Thyroid gland (tissue), 4 donors: ENCODE measurements around the gene PKHD1. TPM values are rescaled to one million over a fixed set of nuclear protein-coding genes. Genes with fewer than 3 reads are reported as not detected.

ENCODE experiments used
- DNase-seq, 2 donors: peaks; one replicate each; pipeline ENCODE4 v3.0.0-alpha.2; 2019
- H3K27ac ChIP-seq, 3 donors: fragments of 200-600 bp; sonication (generic); 1 replicate in 2 of 3; 2 replicates in 1 of 3; pipeline ENCODE4 v1.5.1; 2016 to 2019; ENCODE audit warnings: mild to moderate bottlenecking in 1 of 3, moderate library complexity in 1 of 3
- H3K27me3 ChIP-seq: fragments of 200-600 bp; sonication (generic); one replicate; pipeline ENCODE4 v1.5.1; 2019
- H3K36me3 ChIP-seq, 2 donors: fragments of 200-600 bp; sonication (generic); one replicate each; pipeline ENCODE4 v1.5.1; 2016 to 2019
- H3K4me1 ChIP-seq, 2 donors: fragments of 200-600 bp; sonication (generic); one replicate each; pipeline ENCODE4 v1.5.1; 2017 to 2019
- H3K4me3 ChIP-seq, 3 donors: fragments of 200-600 bp; sonication (generic); replicated peaks in 1 of 3; 1 replicate in 2 of 3; 2 replicates in 1 of 3; pipeline ENCODE4 v1.5.1; 2016; ENCODE audit warnings: mild to moderate bottlenecking in 1 of 3
- H3K9me3 ChIP-seq: fragments of 200-600 bp; sonication (generic); one replicate; pipeline ENCODE4 v1.5.1; 2017
- POLR2A ChIP-seq, 2 donors: fragments of 450-650 bp; IDR thresholded peaks; one replicate each; pipeline ENCODE4 v1.6.1; 2017; ENCODE audit warnings: antibody characterized with exemption in 2 of 2, mild to moderate bottlenecking in 2 of 2, moderate library complexity in 1 of 2
- WGBS, 2 donors: methylation state at CpG; one replicate each; pipeline ENCODE4 v1.1.5; 2017; 5-methylcytosine and 5-hydroxymethylcytosine counted together
- intact Hi-C: fragments of 100-400 bp; cut with DNase I; formaldehyde crosslinking; loops from one replicate; pipeline ENCODE4 v1.15.1; 2023
- small RNA-seq: library from RNA; depleted of rRNA; stranded (forward); fragments of <200 nt; gene quantifications from one replicate; pipeline ENCODE3, GENCODE V24; 2016
- total RNA-seq, 4 donors: library from RNA; depleted of rRNA; stranded (reverse); fragments of >200 nt; gene quantifications; one replicate each; pipeline ENCODE4 v1.2.3, GENCODE V29; 2016
- TF ChIP-seq, protein P1 (sequence below), 6 experiments: fragments of 200-600 bp in 3 of 6; fragments of 450-650 bp in 3 of 6; sonication (generic) in 3 of 6; IDR thresholded peaks; one replicate each; pipeline ENCODE4 v1.5.1; 2016 to 2019; ENCODE audit warnings: antibody characterized with exemption in 6 of 6, mild to moderate bottlenecking in 2 of 6, inconsistent platforms in 1 of 6, moderate library complexity in 1 of 6

PKHD1 gene
- total RNA-seq, 4 donors from 2014 or later = under 0.01 to 0.11 (median 0.07) TPM

DNA sequence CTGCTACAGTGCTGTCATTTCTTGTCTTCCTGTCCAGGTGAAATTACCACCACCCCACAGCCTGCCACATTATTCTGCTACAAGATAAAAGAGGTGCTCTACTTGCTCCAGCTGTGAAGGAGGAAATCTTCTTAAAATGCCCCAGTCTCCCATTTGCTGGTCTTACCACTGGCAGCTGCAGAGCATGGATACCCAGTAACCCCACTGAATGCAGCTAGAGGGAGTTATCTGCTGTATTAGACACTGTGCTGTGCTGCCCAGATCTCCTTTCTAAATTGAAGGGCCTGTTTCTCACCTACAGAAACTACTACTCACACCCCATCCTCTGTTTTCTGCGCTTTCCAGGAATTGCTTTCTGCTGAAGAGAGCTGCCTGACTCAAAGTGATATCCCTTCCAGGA lies 517.8 kb downstream of the PKHD1 start:
- no peak for TF ChIP-seq POLR2A (IDR thresholded peaks at IDR 0.05)
- TF ChIP-seq, protein P1, sequence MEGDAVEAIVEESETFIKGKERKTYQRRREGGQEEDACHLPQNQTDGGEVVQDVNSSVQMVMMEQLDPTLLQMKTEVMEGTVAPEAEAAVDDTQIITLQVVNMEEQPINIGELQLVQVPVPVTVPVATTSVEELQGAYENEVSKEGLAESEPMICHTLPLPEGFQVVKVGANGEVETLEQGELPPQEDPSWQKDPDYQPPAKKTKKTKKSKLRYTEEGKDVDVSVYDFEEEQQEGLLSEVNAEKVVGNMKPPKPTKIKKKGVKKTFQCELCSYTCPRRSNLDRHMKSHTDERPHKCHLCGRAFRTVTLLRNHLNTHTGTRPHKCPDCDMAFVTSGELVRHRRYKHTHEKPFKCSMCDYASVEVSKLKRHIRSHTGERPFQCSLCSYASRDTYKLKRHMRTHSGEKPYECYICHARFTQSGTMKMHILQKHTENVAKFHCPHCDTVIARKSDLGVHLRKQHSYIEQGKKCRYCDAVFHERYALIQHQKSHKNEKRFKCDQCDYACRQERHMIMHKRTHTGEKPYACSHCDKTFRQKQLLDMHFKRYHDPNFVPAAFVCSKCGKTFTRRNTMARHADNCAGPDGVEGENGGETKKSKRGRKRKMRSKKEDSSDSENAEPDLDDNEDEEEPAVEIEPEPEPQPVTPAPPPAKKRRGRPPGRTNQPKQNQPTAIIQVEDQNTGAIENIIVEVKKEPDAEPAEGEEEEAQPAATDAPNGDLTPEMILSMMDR (IDR thresholded peaks at IDR 0.05) = no peak
- H3K36me3 ChIP-seq = no peaks in the 10 kb centered on the region
- H3K4me1 ChIP-seq = no peaks in the 10 kb centered on the region
- H3K27me3 ChIP-seq = no peaks in the 10 kb centered on the region
- H3K27ac ChIP-seq = no peak overlapping the region
- intact Hi-C loops = no loop called here
- no peaks in the 10 kb centered on the region for H3K9me3 ChIP-seq
- WGBS, 2 donors = 90 to 95% methylated on average over 1 of the region's 1 CpG
- H3K4me3 ChIP-seq = no peak overlapping the region
- DNase-seq = no peak

DNA sequence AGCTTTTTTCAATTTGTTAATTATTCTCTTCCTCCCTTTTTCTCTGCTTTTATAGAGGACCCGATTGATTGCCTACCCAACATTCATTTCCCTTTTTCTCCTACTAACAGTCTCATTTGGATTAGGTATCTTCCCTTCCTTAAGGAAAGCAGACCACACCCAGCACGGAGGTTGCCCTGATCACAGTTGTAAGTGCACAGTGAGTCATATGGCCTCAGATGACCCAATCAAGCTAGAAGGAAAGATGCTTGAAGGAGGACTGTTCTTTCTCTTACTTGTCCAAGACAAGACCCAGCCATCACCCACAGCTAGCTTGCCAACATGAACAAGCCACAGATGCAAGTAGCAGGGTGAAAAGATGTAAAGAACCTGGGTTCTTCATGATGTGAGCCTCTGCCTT lies 518.6 kb downstream of the PKHD1 start:
- TF ChIP-seq, protein P1 (IDR thresholded peaks at IDR 0.05) = no peak
- no peak for TF ChIP-seq POLR2A (IDR thresholded peaks at IDR 0.05)
- Histone ChIP-seq H3K9me3 (no peaks in the 10 kb centered on the region), H3K27ac (no peak overlapping the region), H3K4me3 (no peak overlapping the region), H3K4me1 (no peaks in the 10 kb centered on the region), H3K36me3 (no peaks in the 10 kb centered on the region), H3K27me3 (no peaks in the 10 kb centered on the region)
- no peak for DNase-seq
- intact Hi-C loops = no loop called here
- WGBS, 2 donors = 74 to 80% methylated on average over 2 of the region's 2 CpGs

DNA sequence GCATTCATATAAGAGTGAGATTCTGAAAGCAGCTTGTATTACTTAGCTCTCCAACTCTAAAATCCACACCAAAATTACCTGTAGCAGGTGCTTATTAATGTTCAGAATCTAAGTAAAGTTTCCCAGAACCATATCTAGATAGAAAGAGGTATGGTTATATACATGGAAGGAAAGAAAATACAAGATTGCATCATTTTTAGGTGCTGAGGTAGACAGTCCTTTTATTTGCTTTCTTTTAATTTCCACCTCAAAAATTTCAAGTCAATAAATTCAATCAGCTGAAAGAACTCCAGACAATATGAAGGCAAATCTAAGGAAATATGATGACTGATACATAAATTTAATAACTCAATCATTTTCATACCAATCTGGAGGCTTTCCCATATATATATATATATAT lies 521.9 kb downstream of the PKHD1 start:
- Histone ChIP-seq H3K27me3 (no peaks in the 10 kb centered on the region), H3K4me1 (no peaks in the 10 kb centered on the region), H3K27ac (no peak overlapping the region), H3K9me3 (no peaks in the 10 kb centered on the region), H3K36me3 (no peaks in the 10 kb centered on the region), H3K4me3 (no peak overlapping the region)
- no peak for TF ChIP-seq POLR2A (IDR thresholded peaks at IDR 0.05)
- TF ChIP-seq, protein P1 (IDR thresholded peaks at IDR 0.05) = no peak
- intact Hi-C loops = no loop called here
- DNase-seq = no peak

Small RNA genes lying within 50 kb of the gene (small RNA-seq; reads per million reads assigned to genes)
- gene RN7SL580P = not detected

Other genes starting within 250 kb of the PKHD1 start
- gene IL17A, start 98.8 kb upstream of the PKHD1 start, total RNA-seq = not detected
- gene IL17F, start 156.9 kb upstream of the PKHD1 start, total RNA-seq = not detected
- gene MCM3, start 197.1 kb upstream of the PKHD1 start, total RNA-seq = 10 to 100 TPM; 26.1 to 44.5 (median 34.3) TPM